ENCODE measurements around the gene CFDP1. TPM values are rescaled to one million over a fixed set of nuclear protein-coding genes. Genes with fewer than 3 reads are reported as not detected.
"Not testable (repeated sequence)": the region's sequence is repeated elsewhere in the genome, so short reads cannot be mapped to it uniquely, and the experiment has no call there.

The CFDP1 gene
- total RNA-seq, 1 experiment from 2014 or later, result 97.6 TPM

DNA sequence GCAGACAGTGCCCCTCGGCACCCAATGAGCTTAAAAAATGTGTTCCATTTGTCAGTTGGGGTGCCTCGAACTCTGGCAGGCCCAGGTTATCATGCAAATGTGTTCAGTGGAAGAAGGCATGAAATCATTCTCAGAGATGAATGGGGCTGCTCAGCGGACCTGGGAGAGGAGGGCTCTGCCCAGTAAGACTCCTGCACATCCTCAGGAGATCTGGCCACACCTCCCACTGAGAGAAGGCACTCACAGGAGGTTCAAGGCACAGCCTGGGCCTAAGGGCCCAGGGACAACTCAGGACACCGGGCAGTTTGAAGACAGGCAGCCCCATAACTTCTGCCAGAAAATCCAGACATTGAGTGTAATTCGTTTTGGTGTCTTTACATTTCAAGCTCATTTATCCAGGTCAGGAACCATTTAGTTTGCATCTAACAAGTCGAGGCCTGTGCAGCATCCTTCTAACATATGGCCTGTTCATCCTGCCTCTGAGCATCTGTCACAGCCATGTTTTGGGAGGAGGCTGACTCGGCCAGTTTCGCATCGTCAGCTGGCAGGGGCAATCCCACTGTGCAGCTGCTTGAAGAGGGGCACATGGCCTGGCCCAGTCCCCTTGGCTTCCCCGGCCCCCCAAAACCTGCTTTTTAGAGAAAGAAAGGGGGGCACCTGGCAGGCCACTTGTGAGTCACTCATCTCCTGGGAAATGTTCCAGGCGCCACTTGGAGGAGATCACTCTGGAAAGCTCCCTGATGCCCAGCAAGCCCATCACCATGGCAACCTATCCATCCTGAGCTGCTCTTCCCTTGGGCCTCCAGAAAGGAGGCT lies 150.6 kb downstream of the CFDP1 start:
- no TSS peak for BruUV-seq (replicated peaks)
- H3K36me3 ChIP-seq (ENCODE audit: insufficient read depth, low read length, poor library complexity, severe bottlenecking), result no peaks in the 10 kb centered on the region
- no peaks in the 10 kb centered on the region for H3K9me3 ChIP-seq (ENCODE audit: low read depth, low read length, poor library complexity, severe bottlenecking)
- POLR2A ChIA-PET (ENCODE audit: low non-redundant PET), result no interaction called here
- H3K4me3 ChIP-seq (ENCODE audit: low read depth, low read length, poor library complexity, severe bottlenecking), result no peak overlapping the region
- H3K27me3 ChIP-seq (replicated peaks; ENCODE audit: insufficient read depth, low read depth, low read length, poor library complexity), result no peaks in the 10 kb centered on the region
- no peak overlapping the region for H3K27ac ChIP-seq (ENCODE audit: low read depth, low read length, poor library complexity, severe bottlenecking)
- TF ChIP-seq, protein P1, sequence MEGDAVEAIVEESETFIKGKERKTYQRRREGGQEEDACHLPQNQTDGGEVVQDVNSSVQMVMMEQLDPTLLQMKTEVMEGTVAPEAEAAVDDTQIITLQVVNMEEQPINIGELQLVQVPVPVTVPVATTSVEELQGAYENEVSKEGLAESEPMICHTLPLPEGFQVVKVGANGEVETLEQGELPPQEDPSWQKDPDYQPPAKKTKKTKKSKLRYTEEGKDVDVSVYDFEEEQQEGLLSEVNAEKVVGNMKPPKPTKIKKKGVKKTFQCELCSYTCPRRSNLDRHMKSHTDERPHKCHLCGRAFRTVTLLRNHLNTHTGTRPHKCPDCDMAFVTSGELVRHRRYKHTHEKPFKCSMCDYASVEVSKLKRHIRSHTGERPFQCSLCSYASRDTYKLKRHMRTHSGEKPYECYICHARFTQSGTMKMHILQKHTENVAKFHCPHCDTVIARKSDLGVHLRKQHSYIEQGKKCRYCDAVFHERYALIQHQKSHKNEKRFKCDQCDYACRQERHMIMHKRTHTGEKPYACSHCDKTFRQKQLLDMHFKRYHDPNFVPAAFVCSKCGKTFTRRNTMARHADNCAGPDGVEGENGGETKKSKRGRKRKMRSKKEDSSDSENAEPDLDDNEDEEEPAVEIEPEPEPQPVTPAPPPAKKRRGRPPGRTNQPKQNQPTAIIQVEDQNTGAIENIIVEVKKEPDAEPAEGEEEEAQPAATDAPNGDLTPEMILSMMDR (conservative IDR thresholded peaks at IDR 0.05; ENCODE audit: low read depth, low read length), result no peak
- TF ChIP-seq EZH2 (IDR thresholded peaks at IDR 0.05; ENCODE audit: borderline replicate concordance, low read depth, low read length, poor library complexity, severe bottlenecking), result no peak
- H3K4me1 ChIP-seq (ENCODE audit: insufficient read depth, low read length, poor library complexity, severe bottlenecking), result no peaks in the 10 kb centered on the region
- intact Hi-C loops (cut with micrococcal nuclease; ENCODE audit: unreplicated experiment), result no loop called here
- CTCF ChIA-PET, result no interaction called here
- DNase-seq (ENCODE audit: low spot score), result no peak

DNA sequence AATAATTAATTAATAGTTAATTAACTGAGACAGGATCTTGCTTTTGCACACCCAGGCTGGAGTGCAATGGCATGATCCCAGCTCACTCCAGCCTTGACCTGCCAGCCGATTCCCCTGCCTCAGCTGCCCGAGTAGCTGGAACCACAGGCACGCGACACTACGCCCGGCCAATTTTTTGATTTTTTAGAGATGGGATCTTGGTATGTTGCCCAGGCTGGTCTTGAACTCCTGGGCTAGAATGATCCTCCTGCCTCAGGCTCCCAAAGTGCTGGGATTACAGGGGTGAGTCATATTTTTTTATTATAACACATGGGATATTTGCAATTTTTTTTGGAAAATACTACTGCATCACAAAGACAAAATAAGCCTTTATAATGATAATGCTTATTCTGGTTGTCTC lies 151.5 kb downstream of the CFDP1 start:
- no peak for DNase-seq (ENCODE audit: low spot score)
- ChIA-PET POLR2A (ENCODE audit: low non-redundant PET) (no interaction called here), CTCF (no interaction called here)
- Histone ChIP-seq H3K4me3 (ENCODE audit: low read depth, low read length, poor library complexity, severe bottlenecking) (no peak overlapping the region), H3K9me3 (ENCODE audit: low read depth, low read length, poor library complexity, severe bottlenecking) (no peaks in the 10 kb centered on the region), H3K4me1 (ENCODE audit: insufficient read depth, low read length, poor library complexity, severe bottlenecking) (no peaks in the 10 kb centered on the region), H3K36me3 (ENCODE audit: insufficient read depth, low read length, poor library complexity, severe bottlenecking) (no peaks in the 10 kb centered on the region), H3K27ac (ENCODE audit: low read depth, low read length, poor library complexity, severe bottlenecking) (no peak overlapping the region), H3K27me3 (replicated peaks; ENCODE audit: insufficient read depth, low read depth, low read length, poor library complexity) (no peaks in the 10 kb centered on the region)
- intact Hi-C loops (cut with micrococcal nuclease; ENCODE audit: unreplicated experiment), result no loop called here
- TF ChIP-seq, protein P1 (conservative IDR thresholded peaks at IDR 0.05; ENCODE audit: low read depth, low read length), result no peak
- TF ChIP-seq EZH2 (IDR thresholded peaks at IDR 0.05; ENCODE audit: borderline replicate concordance, low read depth, low read length, poor library complexity, severe bottlenecking), result no peak
- BruUV-seq (replicated peaks), result no TSS peak

GRCh38 chr16:75281009-75281408 lies 152.3 kb downstream of the CFDP1 start:
- DNase-seq (ENCODE audit: low spot score); H3K4me3 ChIP-seq (ENCODE audit: low read depth, low read length, poor library complexity, severe bottlenecking); H3K9me3 ChIP-seq (ENCODE audit: low read depth, low read length, poor library complexity, severe bottlenecking); H3K27me3 ChIP-seq (replicated peaks; ENCODE audit: insufficient read depth, low read depth, low read length, poor library complexity); POLR2A ChIA-PET (ENCODE audit: low non-redundant PET); H3K27ac ChIP-seq (ENCODE audit: low read depth, low read length, poor library complexity, severe bottlenecking); H3K36me3 ChIP-seq (ENCODE audit: insufficient read depth, low read length, poor library complexity, severe bottlenecking); CTCF ChIA-PET; BruUV-seq (replicated peaks); H3K4me1 ChIP-seq (ENCODE audit: insufficient read depth, low read length, poor library complexity, severe bottlenecking); intact Hi-C loops (cut with micrococcal nuclease; ENCODE audit: unreplicated experiment): not testable (repeated sequence)

DNA sequence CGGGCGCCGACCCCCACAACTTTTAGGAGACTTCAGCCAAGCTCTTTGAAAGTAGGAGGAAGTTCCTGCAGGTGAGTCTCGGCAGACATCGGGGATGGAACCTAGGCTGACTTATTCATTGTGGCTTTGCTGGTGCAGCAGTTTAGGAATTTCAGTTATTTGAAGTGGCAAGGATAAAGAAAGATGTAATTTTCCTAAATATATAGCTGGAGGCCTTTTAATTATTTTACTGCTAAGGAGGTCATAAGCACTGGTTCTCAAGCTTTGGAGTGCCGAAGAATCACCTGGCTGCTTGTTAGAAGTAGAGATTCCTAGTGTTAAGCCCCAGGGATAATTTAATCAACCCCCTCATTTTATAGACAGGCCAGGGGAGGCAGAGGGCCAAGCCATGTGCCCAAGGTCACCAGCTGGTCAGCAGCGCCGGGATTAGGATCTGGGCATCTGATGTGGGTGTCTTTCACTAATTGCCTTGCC lies 152.9 kb downstream of the CFDP1 start:
- Histone ChIP-seq H3K4me3 (ENCODE audit: low read depth, low read length, poor library complexity, severe bottlenecking) (no peak overlapping the region), H3K9me3 (ENCODE audit: low read depth, low read length, poor library complexity, severe bottlenecking) (no peaks in the 10 kb centered on the region), H3K36me3 (ENCODE audit: insufficient read depth, low read length, poor library complexity, severe bottlenecking) (no peaks in the 10 kb centered on the region), H3K27ac (ENCODE audit: low read depth, low read length, poor library complexity, severe bottlenecking) (no peak overlapping the region), H3K4me1 (ENCODE audit: insufficient read depth, low read length, poor library complexity, severe bottlenecking) (no peaks in the 10 kb centered on the region), H3K27me3 (replicated peaks; ENCODE audit: insufficient read depth, low read depth, low read length, poor library complexity) (no peaks in the 10 kb centered on the region)
- no peak for DNase-seq (ENCODE audit: low spot score)
- no peak for TF ChIP-seq EZH2 (IDR thresholded peaks at IDR 0.05; ENCODE audit: borderline replicate concordance, low read depth, low read length, poor library complexity, severe bottlenecking)
- TF ChIP-seq, protein P1 (conservative IDR thresholded peaks at IDR 0.05; ENCODE audit: low read depth, low read length), result no peak
- ChIA-PET CTCF (interaction anchor here (1.2 kb wide), 1 partner anchor 25 kb away, joined by 3 read pairs; no protein-coding TSS in a partner anchor), POLR2A (ENCODE audit: low non-redundant PET) (no interaction called here)
- BruUV-seq (replicated peaks), result no TSS peak
- intact Hi-C loops (cut with micrococcal nuclease; ENCODE audit: unreplicated experiment), result no loop called here
